Duodenal mucosa (tissue), 2 donors: ENCODE measurements around the gene GANC.

Experiments used
- H3K27ac ChIP-seq: one replicate; pipeline ENCODE4 v1.7.0; 2013; ENCODE audit warnings: low read depth, low read length
- H3K27me3 ChIP-seq, 2 donors: one replicate each; pipeline ENCODE4 v1.7.0; 2013; ENCODE audit warnings: low read length in 2 of 2, control low read depth in 1 of 2; ENCODE audit not compliant: insufficient read depth in 2 of 2, control insufficient read depth in 1 of 2
- H3K36me3 ChIP-seq, 2 donors: one replicate each; pipeline ENCODE4 v1.7.0; 2013; ENCODE audit warnings: low read length in 2 of 2, control low read depth in 1 of 2; ENCODE audit not compliant: insufficient read depth in 2 of 2, control insufficient read depth in 1 of 2
- H3K4me1 ChIP-seq, 2 donors: one replicate each; pipeline ENCODE4 v1.7.0; 2013; ENCODE audit warnings: low read length in 2 of 2, control low read depth in 1 of 2; ENCODE audit not compliant: insufficient read depth in 2 of 2, control insufficient read depth in 1 of 2
- H3K4me3 ChIP-seq, 2 donors: one replicate each; pipeline ENCODE4 v1.7.0; 2013; ENCODE audit warnings: low read length in 2 of 2, low read depth in 1 of 2
- H3K9ac ChIP-seq, 2 donors: one replicate each; pipeline ENCODE4 v1.7.0; 2013; ENCODE audit warnings: low read length in 2 of 2, low read depth in 1 of 2
- H3K9me3 ChIP-seq, 2 donors: one replicate each; pipeline ENCODE4 v1.7.0; 2013; ENCODE audit warnings: low read length in 2 of 2, control low read depth in 1 of 2; ENCODE audit not compliant: control insufficient read depth in 1 of 2

GANC gene

DNA sequence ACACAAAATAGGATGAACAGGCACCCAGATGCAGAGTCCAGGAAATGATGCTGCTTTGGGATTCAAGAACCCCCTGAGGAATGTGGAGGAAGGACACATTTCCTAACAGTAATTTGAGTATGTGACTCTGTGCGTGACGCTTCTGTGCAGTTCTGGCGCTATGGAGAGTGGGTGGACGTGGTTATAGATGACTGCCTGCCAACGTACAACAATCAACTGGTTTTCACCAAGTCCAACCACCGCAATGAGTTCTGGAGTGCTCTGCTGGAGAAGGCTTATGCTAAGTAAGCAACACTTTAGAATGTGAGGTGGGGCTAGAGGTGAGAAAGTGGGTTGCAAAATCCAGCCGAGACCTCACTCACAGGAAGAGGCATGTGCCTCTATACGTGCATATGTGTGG lies 114.6 kb downstream of the GANC start:
- no peaks in the 10 kb centered on the region for H3K9me3 ChIP-seq
- peaks cover 4 to 8% of the 10 kb centered on the region in 2 donors for H3K4me1 ChIP-seq
- H3K36me3 ChIP-seq, result no peaks in the 10 kb centered on the region
- H3K27me3 ChIP-seq, result no peaks in the 10 kb centered on the region
- H3K4me3 ChIP-seq, result no peak overlapping the region
- no peak overlapping the region for H3K9ac ChIP-seq
- no peak overlapping the region for H3K27ac ChIP-seq

DNA sequence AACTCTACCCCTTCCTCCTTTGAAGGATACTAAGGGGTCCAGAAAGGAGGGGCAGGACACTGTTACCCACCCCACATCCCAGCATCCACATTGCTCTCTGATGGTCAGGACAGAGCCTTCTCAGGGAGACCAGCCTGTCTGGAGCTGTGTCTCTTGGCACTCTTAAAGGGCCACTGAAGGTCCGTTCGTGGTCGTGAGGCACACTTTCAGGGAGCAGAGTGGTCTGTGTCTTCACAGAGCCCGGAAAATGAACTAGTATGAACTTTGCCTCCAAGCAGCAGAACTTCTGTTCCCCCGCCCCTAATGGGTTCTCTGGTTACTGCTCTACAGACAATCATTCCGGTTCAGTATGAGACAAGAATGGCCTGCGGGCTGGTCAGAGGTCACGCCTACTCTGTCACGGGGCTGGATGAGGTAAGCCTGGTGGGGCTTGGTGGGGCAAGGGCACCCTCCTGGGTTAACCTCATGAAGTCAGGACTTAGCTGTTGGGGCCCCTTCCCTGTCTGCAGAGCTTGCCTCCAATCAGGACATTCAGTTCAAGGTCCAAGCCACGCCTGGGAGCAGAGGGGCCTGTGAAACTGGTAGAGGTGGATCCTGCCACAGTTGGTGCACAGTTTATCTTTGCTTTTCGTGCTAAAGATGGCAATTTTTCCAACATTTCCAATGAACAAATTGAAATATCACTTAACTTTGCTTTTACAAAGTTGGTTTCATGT lies 119.5 kb downstream of the GANC start:
- peak overlapping the region; percentile 89 for H3K27ac ChIP-seq
- H3K9me3 ChIP-seq, result no peaks in the 10 kb centered on the region
- peak overlapping the region; percentile 53 to 54 for H3K4me3 ChIP-seq
- H3K27me3 ChIP-seq, result no peaks in the 10 kb centered on the region
- no peaks in the 10 kb centered on the region for H3K36me3 ChIP-seq
- H3K4me1 ChIP-seq, result peaks cover 11 to 13% of the 10 kb centered on the region in 2 donors
- peak overlapping the region; percentile 72 to 74 for H3K9ac ChIP-seq

DNA sequence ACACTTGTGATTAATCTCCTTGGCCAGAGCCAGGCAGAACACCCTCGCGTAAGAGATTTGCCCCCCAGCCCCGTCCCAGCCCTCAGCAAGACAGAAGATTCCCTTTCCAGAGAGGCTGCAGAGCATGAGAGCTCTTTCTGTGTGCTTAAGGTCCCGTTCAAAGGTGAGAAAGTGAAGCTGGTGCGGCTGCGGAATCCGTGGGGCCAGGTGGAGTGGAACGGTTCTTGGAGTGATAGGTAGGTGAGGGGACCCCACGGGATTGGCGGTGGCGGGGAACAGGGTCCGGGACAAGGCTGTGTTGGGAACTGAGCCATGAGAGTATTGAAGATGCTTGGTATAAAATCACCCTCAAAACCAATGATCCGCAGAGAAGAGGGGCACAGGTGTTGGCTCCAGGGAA lies 121.1 kb downstream of the GANC start:
- peaks cover 11 to 13% of the 10 kb centered on the region in 2 donors for H3K4me1 ChIP-seq
- no peak overlapping the region for H3K9ac ChIP-seq
- H3K4me3 ChIP-seq, result no peak overlapping the region
- no peaks in the 10 kb centered on the region for H3K9me3 ChIP-seq
- no peak overlapping the region for H3K27ac ChIP-seq
- H3K36me3 ChIP-seq, result no peaks in the 10 kb centered on the region
- H3K27me3 ChIP-seq, result no peaks in the 10 kb centered on the region

DNA sequence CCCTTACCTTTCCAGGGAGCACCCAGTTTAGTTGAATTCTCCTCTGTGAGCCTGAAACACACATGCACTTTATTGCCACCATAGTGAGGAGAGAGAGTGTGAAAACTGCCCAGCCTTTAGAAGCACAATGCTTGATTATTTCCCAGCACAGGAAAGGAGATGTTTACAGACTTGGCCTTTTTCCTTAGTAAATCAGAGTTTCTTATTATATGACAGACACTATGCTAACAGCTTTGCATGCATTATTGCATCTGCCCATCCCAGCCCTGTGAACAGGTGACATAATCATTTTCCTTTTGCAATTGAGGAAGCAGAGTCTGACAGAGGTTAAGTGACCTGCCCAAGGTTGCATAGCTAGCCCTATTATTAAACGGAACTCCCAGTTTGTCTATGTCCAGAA lies 122.8 kb downstream of the GANC start:
- Histone ChIP-seq H3K27me3 (no peaks in the 10 kb centered on the region), H3K9me3 (no peaks in the 10 kb centered on the region), H3K4me3 (no peak overlapping the region), H3K36me3 (peaks cover 3 to 13% of the 10 kb centered on the region in 2 donors), H3K9ac (no peak overlapping the region), H3K4me1 (peaks cover 11 to 13% of the 10 kb centered on the region in 2 donors), H3K27ac (no peak overlapping the region)

DNA sequence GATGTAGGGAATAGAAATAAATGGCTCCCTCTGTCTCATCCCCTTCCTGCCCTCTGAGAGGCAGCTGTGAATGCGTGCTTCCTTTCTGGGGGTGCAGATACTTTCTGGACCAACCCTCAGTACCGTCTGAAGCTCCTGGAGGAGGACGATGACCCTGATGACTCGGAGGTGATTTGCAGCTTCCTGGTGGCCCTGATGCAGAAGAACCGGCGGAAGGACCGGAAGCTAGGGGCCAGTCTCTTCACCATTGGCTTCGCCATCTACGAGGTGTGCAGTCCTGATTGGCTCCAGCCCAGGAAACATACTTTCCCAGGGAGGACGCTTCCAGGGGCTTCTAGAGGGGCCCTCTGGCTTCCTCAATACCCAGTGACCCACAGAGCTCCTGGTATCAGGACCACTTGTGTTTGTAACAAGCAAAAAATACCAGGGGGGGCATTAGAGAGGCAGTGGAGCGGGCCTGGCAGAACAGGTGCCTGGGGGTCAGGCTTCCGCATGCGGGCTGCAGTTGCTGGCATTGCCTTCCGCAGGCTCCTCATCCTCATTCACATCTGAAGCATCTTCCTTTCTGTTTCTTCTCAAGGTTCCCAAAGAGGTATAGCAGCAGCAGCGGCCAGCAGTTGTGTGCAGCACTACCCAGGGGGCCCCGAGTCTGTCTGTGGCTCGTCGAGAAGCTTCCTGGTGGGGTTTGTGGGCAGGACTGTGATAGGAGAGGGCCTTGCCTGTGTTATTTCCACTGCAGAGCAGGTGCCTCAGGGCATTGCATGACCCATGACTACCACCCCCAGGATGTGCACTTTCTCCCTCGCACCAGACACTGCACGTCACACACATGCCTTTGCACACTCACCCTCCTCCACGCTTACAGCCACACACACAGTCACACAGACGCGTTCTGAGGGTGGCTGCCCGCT lies 128.8 kb downstream of the GANC start:
- Histone ChIP-seq H3K36me3 (peaks cover 6 to 35% of the 10 kb centered on the region in 2 donors), H3K4me3 (no peak overlapping the region), H3K27ac (no peak overlapping the region)

DNA sequence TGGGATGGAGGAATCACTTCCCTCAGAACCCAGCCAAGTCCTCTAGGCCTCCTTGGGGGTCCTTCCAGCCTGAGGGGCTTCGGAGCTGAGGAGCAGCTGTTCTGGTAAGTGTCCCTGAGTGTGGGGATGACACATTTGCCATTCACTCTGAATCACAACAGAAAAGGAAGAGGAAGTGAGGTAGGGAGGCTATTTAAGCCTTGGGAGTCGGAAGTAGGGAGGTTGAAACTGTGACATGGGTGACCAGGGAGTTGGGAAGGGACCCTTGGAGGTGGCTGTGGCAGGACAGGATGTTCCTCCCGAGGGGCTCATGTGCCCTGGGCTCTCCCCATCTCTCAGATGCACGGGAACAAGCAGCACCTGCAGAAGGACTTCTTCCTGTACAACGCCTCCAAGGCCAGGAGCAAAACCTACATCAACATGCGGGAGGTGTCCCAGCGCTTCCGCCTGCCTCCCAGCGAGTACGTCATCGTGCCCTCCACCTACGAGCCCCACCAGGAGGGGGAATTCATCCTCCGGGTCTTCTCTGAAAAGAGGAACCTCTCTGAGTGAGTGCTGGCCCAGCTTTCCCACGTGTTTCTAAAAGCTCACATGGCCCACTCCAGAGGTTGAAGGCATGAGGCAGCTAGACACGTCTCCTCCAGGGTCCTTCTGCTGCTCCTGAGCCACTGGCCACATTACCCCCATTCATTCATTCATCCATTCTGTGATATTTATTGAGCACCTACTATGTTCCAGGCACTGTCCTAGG lies 129.6 kb downstream of the GANC start:
- Histone ChIP-seq H3K27me3 (no peaks in the 10 kb centered on the region), H3K36me3 (peaks cover 6 to 35% of the 10 kb centered on the region in 2 donors), H3K9ac (no peak overlapping the region), H3K4me1 (peaks cover 0 to 8% of the 10 kb centered on the region in 2 donors), H3K27ac (no peak overlapping the region), H3K9me3 (no peaks in the 10 kb centered on the region), H3K4me3 (no peak overlapping the region)

More for the DNA sequence above, 128.8 kb downstream of the GANC start:
- H3K9ac ChIP-seq, result no peak overlapping the region
- peaks cover 0 to 8% of the 10 kb centered on the region in 2 donors for H3K4me1 ChIP-seq
- no peaks in the 10 kb centered on the region for H3K27me3 ChIP-seq
- H3K9me3 ChIP-seq, result no peaks in the 10 kb centered on the region

DNA sequence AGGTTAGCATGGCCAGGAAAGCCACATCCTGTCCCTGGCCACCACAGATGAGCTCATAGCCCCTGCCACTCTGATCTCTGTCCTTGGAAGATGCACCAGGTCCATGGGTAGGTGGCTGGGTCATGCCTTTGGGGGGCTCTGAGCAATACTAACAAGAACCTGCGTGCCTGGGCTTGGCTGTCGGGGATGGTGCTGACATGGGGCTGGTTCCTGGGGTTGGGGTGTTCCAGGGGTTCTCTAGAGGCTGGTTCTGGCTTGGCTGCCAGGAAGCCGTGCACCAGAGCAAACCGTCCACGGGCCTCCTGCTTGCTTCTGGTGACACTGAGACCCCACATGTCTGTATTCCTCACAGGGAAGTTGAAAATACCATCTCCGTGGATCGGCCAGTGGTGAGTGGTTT lies 130.4 kb downstream of the GANC start:
- Histone ChIP-seq H3K4me1 (peaks cover 0 to 8% of the 10 kb centered on the region in 2 donors), H3K9ac (no peak overlapping the region)

DNA sequence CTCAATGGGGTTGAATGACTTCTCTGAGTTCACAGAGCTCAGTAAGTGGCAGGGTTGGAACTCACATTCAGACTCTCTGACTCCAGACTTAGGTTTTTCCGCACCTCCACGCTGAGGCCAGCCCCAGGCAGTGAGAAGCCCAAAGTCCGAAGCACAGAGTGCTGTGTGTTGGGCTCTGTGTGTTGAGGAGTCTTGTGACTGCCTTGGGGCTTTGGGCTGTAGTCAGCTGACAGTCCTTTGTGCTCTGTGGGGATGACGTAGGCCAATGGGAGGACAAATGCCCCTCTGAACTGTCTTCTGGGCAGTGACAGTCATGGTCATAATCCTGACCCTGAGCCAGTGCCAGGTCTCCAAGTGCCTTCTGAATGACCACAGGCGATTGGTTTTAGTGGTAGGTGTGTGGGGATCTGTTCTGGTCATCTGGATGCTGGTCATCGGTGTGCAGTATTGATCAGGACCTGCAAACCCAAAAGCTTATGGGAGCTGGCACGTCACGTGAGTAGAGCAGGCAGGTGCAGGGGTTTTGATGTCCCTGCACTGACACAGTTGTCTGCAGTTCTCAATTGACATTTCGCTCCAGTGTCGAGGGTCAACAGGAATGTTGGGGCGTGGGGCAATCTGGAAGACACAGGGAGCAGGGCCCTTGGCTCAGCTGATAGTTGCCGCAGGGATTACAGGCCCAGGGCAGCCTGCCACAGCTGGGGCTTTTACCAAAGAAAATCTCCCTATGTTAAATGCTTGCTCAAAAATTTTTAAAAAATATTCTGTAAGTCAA lies 131.6 kb downstream of the GANC start:
- H3K4me3 ChIP-seq, result no peak overlapping the region
- H3K27ac ChIP-seq, result no peak overlapping the region
- peaks cover 6 to 30% of the 10 kb centered on the region in 2 donors for H3K36me3 ChIP-seq
- H3K4me1 ChIP-seq, result peaks cover 0 to 8% of the 10 kb centered on the region in 2 donors
- H3K9ac ChIP-seq, result no peak overlapping the region
- H3K9me3 ChIP-seq, result no peaks in the 10 kb centered on the region
- no peaks in the 10 kb centered on the region for H3K27me3 ChIP-seq

More for the DNA sequence above, 130.4 kb downstream of the GANC start:
- no peak overlapping the region for H3K27ac ChIP-seq
- H3K9me3 ChIP-seq, result no peaks in the 10 kb centered on the region
- H3K4me3 ChIP-seq, result no peak overlapping the region
- H3K27me3 ChIP-seq, result no peaks in the 10 kb centered on the region
- H3K36me3 ChIP-seq, result peaks cover 6 to 35% of the 10 kb centered on the region in 2 donors

DNA sequence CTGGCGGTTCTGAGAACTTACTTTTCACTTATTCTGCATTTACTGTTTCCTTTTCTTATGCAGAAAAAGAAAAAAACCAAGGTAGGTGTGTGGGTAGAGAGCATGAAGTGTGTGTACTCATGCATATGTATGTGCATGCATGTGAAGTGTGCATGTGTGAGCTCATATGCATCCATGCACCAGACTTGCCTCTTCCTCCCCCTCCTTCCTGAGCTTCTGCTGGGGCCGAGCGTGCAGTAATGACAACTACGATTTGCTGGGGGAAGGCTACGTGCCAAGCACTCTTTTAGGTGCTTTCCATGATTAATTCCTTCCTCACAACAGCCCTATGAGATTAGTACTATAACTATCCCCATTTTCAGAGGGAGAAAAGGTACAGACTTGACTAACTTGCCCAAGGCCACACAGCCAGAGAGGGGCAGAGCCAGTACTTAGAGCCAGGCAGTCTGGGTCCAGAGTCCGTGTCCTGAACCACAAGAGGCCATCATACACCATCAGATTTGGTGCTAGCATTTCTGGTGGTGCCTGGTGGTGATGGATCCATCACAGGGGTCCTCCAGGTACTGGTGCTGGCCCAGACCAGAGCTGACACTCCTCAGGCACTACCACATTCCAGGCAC lies 133.0 kb downstream of the GANC start:
- Histone ChIP-seq H3K36me3 (peaks cover 8 to 29% of the 10 kb centered on the region in 2 donors), H3K9ac (no peak overlapping the region), H3K4me3 (no peak overlapping the region), H3K4me1 (peaks cover 0 to 8% of the 10 kb centered on the region in 2 donors), H3K9me3 (no peaks in the 10 kb centered on the region), H3K27ac (no peak overlapping the region), H3K27me3 (no peaks in the 10 kb centered on the region)
